Activated CD8-positive, alpha-beta T cell treated with anti-CD3 and anti-CD28 coated beads for 36 hours (primary cell): ENCODE results near the gene LOXL3. TPM values are rescaled to one million over a fixed set of nuclear protein-coding genes. Genes with fewer than 3 reads are reported as not detected.

ENCODE experiments used
- ATAC-seq: fragments of 200-7000 bp; cut with Tn5 transposase; one replicate; pipeline ENCODE4 v1.10.0; 2021; ENCODE audit warnings: mild to moderate bottlenecking, moderate library complexity
- CTCF ChIA-PET: fragments of 350-600 bp; sonication (Branson Sonifier 250); formaldehyde crosslinking; loops from one replicate; lab custom pipeline; 2021; ENCODE audit warnings: antibody characterized with exemption; lab: Charles Lee
- POLR2A ChIA-PET: fragments of 350-600 bp; sonication (Branson Sonifier 250); formaldehyde crosslinking; loops from one replicate; lab custom pipeline; 2021; ENCODE audit warnings: antibody characterized with exemption; lab: Charles Lee
- DNase-seq: peaks from one replicate; pipeline ENCODE4 v3.0.0-alpha.2; 2020
- H3K27ac Mint-ChIP-seq: one replicate; pipeline ENCODE4 v1.8.0; 2021; ENCODE audit warnings: mild to moderate bottlenecking, mixed read lengths
- H3K27me3 Mint-ChIP-seq: one replicate; pipeline ENCODE4 v1.8.0; 2021; ENCODE audit warnings: mixed read lengths
- H3K36me3 Mint-ChIP-seq: one replicate; pipeline ENCODE4 v1.8.0; 2021; ENCODE audit warnings: low read depth, mixed read lengths
- H3K4me1 Mint-ChIP-seq: one replicate; pipeline ENCODE4 v1.8.0; 2021; ENCODE audit warnings: low read depth, mixed read lengths
- H3K4me3 Mint-ChIP-seq: one replicate; pipeline ENCODE4 v1.8.0; 2021; ENCODE audit warnings: mild to moderate bottlenecking, moderate library complexity, mixed read lengths
- H3K9me3 Mint-ChIP-seq: one replicate; pipeline ENCODE4 v1.8.0; 2021; ENCODE audit warnings: mixed read lengths
- intact Hi-C: fragments of 100-400 bp; cut with micrococcal nuclease; formaldehyde crosslinking; loops from one replicate; pipeline ENCODE4 v1.10.0; 2022
- total RNA-seq, 2 experiments: library from RNA; stranded (reverse); gene quantifications; one replicate each; pipeline ENCODE4 v1.2.3, GENCODE V29; 2021
- TF ChIP-seq, protein P1 (sequence below): fragments of 200-600 bp; IDR thresholded peaks from one replicate; pipeline ENCODE4 v1.8.0; 2022; ENCODE audit warnings: antibody characterized with exemption, mild to moderate bottlenecking

LOXL3 gene
- total RNA-seq, 2 experiments from 2014 or later = 0.38 to 0.60 TPM

DNA sequence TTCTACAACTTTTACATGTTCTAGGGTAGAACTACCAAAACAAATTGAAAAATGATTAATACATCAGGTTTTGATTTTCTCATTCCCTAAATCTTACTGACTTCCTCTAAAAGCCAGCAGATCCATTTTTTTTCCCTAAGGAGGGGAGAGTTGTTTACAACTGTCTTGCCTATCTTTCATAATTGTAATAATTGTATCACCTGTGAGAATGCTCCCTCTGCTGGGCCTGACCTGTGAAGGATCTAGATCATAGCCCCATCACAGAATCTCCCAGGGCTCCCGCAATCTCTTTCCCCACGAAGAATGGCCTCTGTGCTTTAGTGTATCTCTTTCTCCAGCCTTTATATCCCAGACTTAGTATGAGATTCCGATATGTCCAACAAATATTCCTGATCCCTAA lies 9.1 kb downstream of the LOXL3 start:
- no peaks in the 10 kb centered on the region for H3K9me3 Mint-ChIP-seq
- peaks cover 39% of the 10 kb centered on the region for H3K27me3 Mint-ChIP-seq
- ATAC-seq (no peak), DNase-seq (peak; percentile 47)
- H3K4me3 Mint-ChIP-seq = no peak overlapping the region
- intact Hi-C loops = no loop called here
- ChIA-PET POLR2A (no interaction called here), CTCF (interaction anchor here (0.8 to 3.1 kb wide), 8 partner anchors 8 to 62 kb away, joined by 3 to 21 read pairs (median 7); partner anchors contain the start of genes CCDC142, LOXL3 and TTC31)
- H3K4me1 Mint-ChIP-seq = no peaks in the 10 kb centered on the region
- H3K36me3 Mint-ChIP-seq = no peaks in the 10 kb centered on the region
- no peak overlapping the region for H3K27ac Mint-ChIP-seq
- TF ChIP-seq, protein P1, sequence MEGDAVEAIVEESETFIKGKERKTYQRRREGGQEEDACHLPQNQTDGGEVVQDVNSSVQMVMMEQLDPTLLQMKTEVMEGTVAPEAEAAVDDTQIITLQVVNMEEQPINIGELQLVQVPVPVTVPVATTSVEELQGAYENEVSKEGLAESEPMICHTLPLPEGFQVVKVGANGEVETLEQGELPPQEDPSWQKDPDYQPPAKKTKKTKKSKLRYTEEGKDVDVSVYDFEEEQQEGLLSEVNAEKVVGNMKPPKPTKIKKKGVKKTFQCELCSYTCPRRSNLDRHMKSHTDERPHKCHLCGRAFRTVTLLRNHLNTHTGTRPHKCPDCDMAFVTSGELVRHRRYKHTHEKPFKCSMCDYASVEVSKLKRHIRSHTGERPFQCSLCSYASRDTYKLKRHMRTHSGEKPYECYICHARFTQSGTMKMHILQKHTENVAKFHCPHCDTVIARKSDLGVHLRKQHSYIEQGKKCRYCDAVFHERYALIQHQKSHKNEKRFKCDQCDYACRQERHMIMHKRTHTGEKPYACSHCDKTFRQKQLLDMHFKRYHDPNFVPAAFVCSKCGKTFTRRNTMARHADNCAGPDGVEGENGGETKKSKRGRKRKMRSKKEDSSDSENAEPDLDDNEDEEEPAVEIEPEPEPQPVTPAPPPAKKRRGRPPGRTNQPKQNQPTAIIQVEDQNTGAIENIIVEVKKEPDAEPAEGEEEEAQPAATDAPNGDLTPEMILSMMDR = peak; percentile 44

DNA sequence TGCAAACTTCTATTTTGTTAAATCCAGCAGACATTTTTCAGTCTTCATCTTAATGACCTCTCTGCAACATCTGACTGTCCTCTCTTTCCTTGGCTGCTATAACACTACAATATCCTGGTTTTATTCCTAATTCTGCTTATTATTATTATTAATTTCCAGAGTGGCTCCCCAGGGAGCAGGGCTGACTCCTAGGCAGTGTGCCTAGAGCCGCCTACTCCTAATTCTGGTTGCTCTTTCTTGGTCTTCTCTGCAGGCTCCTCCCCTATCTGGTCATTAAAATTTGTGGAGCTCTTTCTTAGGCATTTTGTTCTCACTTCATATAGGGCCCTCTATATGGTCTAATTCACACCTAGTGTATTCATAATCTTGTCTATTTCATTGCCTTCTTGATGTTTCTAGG lies 10.8 kb downstream of the LOXL3 start:
- DNase-seq (no peak), ATAC-seq (no peak)
- Mint-ChIP-seq H3K9me3 (no peaks in the 10 kb centered on the region), H3K36me3 (no peaks in the 10 kb centered on the region), H3K27ac (no peak overlapping the region), H3K27me3 (peaks cover 35% of the 10 kb centered on the region), H3K4me3 (no peak overlapping the region), H3K4me1 (no peaks in the 10 kb centered on the region)
- CTCF ChIA-PET = interaction anchor here (0.9 to 1.1 kb wide), 2 partner anchors 11 to 43 kb away, joined by 3 read pairs; no protein-coding TSS in a partner anchor
- TF ChIP-seq, protein P1 = no peak
- POLR2A ChIA-PET = interaction anchor here (0.5 to 0.8 kb wide), 2 partner anchors 29 to 59 kb away, joined by 3 read pairs; no protein-coding TSS in a partner anchor
- intact Hi-C loops = no loop called here

DNA sequence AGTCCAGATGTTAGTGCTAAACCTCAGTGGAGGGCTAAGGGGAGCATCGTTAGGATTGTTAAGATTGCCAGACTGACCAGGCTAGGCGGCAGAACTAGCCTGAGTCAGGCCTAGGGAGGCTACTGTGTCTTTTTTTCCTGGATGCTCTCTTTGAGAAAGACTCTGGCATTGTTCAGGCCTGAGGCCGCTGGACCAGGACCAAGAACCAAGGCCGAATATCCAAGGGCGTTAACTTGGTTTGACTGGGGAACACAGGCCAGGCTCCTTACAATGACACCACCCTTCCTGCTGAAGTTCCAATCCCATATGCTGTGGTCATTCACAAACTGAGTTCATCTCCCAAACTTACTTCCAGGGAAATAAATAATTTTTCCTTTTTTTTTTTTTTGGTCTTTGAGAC lies 13.5 kb downstream of the LOXL3 start:
- DNase-seq (no peak), ATAC-seq (no peak)
- intact Hi-C loops = no loop called here
- H3K4me1 Mint-ChIP-seq = no peaks in the 10 kb centered on the region
- TF ChIP-seq, protein P1 = no peak
- POLR2A ChIA-PET = no interaction called here
- H3K27ac Mint-ChIP-seq = no peak overlapping the region
- no peaks in the 10 kb centered on the region for H3K9me3 Mint-ChIP-seq
- H3K4me3 Mint-ChIP-seq = no peak overlapping the region
- H3K27me3 Mint-ChIP-seq = peaks cover 20% of the 10 kb centered on the region
- CTCF ChIA-PET = interaction anchor here (1.0 to 1.5 kb wide), 4 partner anchors 9 to 58 kb away, joined by 3 to 4 read pairs (median 4); no protein-coding TSS in a partner anchor
- no peaks in the 10 kb centered on the region for H3K36me3 Mint-ChIP-seq

DNA sequence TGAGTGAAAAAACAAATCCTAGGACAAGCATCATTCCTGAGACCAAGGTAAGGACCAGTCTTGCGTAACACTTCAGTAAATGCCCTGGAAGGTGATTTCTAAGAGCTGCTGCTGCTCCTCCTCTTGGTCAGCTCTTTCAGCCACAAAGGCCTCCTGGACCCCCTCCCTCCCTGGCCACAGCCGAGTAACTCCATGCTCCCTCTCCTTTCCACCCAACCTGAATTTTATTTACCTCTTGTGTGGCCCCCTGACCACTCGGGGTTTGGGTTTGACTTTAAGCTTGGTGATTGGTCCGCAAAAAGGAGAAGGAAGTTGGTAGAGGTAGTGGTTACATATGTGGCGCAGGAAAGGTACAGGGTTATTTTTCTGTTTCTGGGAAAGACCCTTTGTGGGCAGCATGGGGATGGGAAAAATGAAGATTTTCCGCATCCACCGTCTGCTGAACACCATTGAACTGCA lies 14.8 kb downstream of the LOXL3 start:
- POLR2A ChIA-PET = interaction anchor here (1.6 kb wide), 1 partner anchor 19 kb away, joined by 4 read pairs; no protein-coding TSS in a partner anchor
- H3K27me3 Mint-ChIP-seq = peaks cover 16% of the 10 kb centered on the region
- H3K27ac Mint-ChIP-seq = no peak overlapping the region
- H3K9me3 Mint-ChIP-seq = no peaks in the 10 kb centered on the region
- H3K4me3 Mint-ChIP-seq = no peak overlapping the region
- H3K36me3 Mint-ChIP-seq = no peaks in the 10 kb centered on the region
- CTCF ChIA-PET = interaction anchor here (0.9 to 1.7 kb wide), 9 partner anchors 9 to 57 kb away, joined by 3 to 4 read pairs (median 4); partner anchors contain the start of genes AUP1, HTRA2 and LOXL3
- ATAC-seq (no peak), DNase-seq (no peak)
- TF ChIP-seq, protein P1 = no peak
- no peaks in the 10 kb centered on the region for H3K4me1 Mint-ChIP-seq
- intact Hi-C loops = no loop called here

DNA sequence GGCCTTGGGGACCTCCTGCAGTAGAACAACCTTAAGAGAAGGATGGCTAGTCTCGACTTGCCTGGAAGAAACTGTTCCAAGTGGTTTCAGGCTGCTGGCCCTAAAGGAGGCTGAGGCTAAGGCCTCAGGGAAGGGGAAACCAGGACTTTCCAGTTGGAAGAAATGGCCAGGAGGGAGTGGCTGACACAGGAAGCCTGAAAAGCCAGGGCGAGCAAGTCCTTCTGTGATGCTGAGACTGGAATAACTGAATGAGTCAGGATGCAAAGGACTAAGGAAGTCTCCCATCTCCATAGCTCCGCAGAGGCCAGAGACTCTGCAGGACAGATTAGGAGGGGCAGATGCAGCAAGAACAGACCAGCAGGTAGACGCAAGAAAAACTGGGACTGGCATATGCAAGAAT lies 16.6 kb downstream of the LOXL3 start:
- peaks cover 11% of the 10 kb centered on the region for H3K27me3 Mint-ChIP-seq
- H3K9me3 Mint-ChIP-seq = no peaks in the 10 kb centered on the region
- TF ChIP-seq, protein P1 = no peak
- peaks cover 10% of the 10 kb centered on the region for H3K36me3 Mint-ChIP-seq
- POLR2A ChIA-PET = no interaction called here
- CTCF ChIA-PET = no interaction called here
- no peak for DNase-seq
- H3K4me1 Mint-ChIP-seq = peaks cover 3% of the 10 kb centered on the region
- intact Hi-C loops = no loop called here
- no peak for ATAC-seq
- no peak overlapping the region for H3K27ac Mint-ChIP-seq
- H3K4me3 Mint-ChIP-seq = no peak overlapping the region
